H9 (cell line): ENCODE measurements around the gene ARHGAP12. TPM values are rescaled to one million over a fixed set of nuclear protein-coding genes. Genes with fewer than 3 reads are reported as not detected.

Experiments used
- DNase-seq: peaks from one replicate; pipeline ENCODE4 v3.0.0-alpha.2; 2017
- H2AFZ ChIP-seq: one replicate; pipeline ENCODE4 v1.6.1; 2013; ENCODE audit warnings: mild to moderate bottlenecking, low read length, control low read depth, moderate library complexity
- H2AK5ac ChIP-seq: 2 replicates; pipeline ENCODE4 v1.6.1; 2013; ENCODE audit warnings: low read length, control low read depth, mixed read lengths; ENCODE audit not compliant: insufficient read length
- H2BK120ac ChIP-seq: one replicate; pipeline ENCODE4 v1.6.1; 2013; ENCODE audit warnings: low read depth, mild to moderate bottlenecking, low read length, control low read depth, inconsistent platforms; ENCODE audit not compliant: poor library complexity, severe bottlenecking
- H2BK12ac ChIP-seq: 2 replicates; pipeline ENCODE4 v1.6.1; 2013; ENCODE audit warnings: low read length, control low read depth, mixed read lengths, low read depth; ENCODE audit not compliant: insufficient read length
- H2BK15ac ChIP-seq: 2 replicates; pipeline ENCODE4 v1.6.1; 2013; ENCODE audit warnings: low read depth, low read length, control low read depth
- H2BK20ac ChIP-seq: one replicate; pipeline ENCODE4 v1.6.1; 2013; ENCODE audit warnings: low read depth, mild to moderate bottlenecking, low read length, control low read depth, inconsistent platforms; ENCODE audit not compliant: poor library complexity, severe bottlenecking
- H2BK5ac ChIP-seq: 2 replicates; pipeline ENCODE4 v1.6.1; 2013; ENCODE audit warnings: low read length, control low read depth, mixed read lengths; ENCODE audit not compliant: insufficient read length
- H3K14ac ChIP-seq: 2 replicates; pipeline ENCODE4 v1.6.1; 2013; ENCODE audit warnings: low read length, control low read depth; ENCODE audit not compliant: insufficient read depth
- H3K18ac ChIP-seq: 2 replicates; pipeline ENCODE4 v1.6.1; 2013; ENCODE audit warnings: low read depth, mild to moderate bottlenecking, mixed read lengths, low read length, control low read depth; ENCODE audit not compliant: insufficient read length
- H3K23ac ChIP-seq: 2 replicates; pipeline ENCODE4 v1.6.1; 2013; ENCODE audit warnings: low read length, control low read depth, mixed read lengths, low read depth; ENCODE audit not compliant: insufficient read length
- H3K23me2 ChIP-seq: 2 replicates; pipeline ENCODE4 v1.6.1; 2013; ENCODE audit warnings: low read depth, mild to moderate bottlenecking, mixed read lengths, low read length, control low read depth; ENCODE audit not compliant: insufficient read length, poor library complexity, severe bottlenecking
- H3K27ac ChIP-seq: 2 replicates; pipeline ENCODE4 v1.5.1; 2013; ENCODE audit warnings: low read length, control low read depth, mixed read lengths, low read depth; ENCODE audit not compliant: insufficient read length
- H3K27me3 ChIP-seq: 2 replicates; pipeline ENCODE4 v1.6.1; 2013; ENCODE audit warnings: low read length, control low read depth, inconsistent platforms; ENCODE audit not compliant: insufficient read depth
- H3K4ac ChIP-seq: 2 replicates; pipeline ENCODE4 v1.6.1; 2013; ENCODE audit warnings: low read depth, mild to moderate bottlenecking, control low read depth, inconsistent platforms, low read length, moderate library complexity
- H3K4me1 ChIP-seq: 2 replicates; pipeline ENCODE4 v1.6.1; 2013; ENCODE audit warnings: low read length, control low read depth, inconsistent platforms; ENCODE audit not compliant: insufficient read depth
- H3K4me2 ChIP-seq: 2 replicates; pipeline ENCODE4 v1.6.1; 2013; ENCODE audit warnings: low read length, control low read depth, mixed read lengths; ENCODE audit not compliant: insufficient read length, insufficient read depth
- H3K56ac ChIP-seq: 2 replicates; pipeline ENCODE4 v1.6.1; 2013; ENCODE audit warnings: low read depth, mild to moderate bottlenecking, mixed read lengths, low read length, control low read depth; ENCODE audit not compliant: insufficient read length
- H3K79me1 ChIP-seq: 2 replicates; pipeline ENCODE4 v1.6.1; 2013; ENCODE audit warnings: low read depth, mild to moderate bottlenecking, moderate library complexity, low read length, control low read depth, inconsistent platforms; ENCODE audit not compliant: insufficient read depth, poor library complexity, severe bottlenecking
- H3K79me2 ChIP-seq: 2 replicates; pipeline ENCODE4 v1.6.1; 2013; ENCODE audit warnings: low read length, control low read depth, inconsistent platforms; ENCODE audit not compliant: insufficient read depth
- H3K9ac ChIP-seq: 2 replicates; pipeline ENCODE4 v1.6.1; 2013; ENCODE audit warnings: low read length, control low read depth, mixed read lengths; ENCODE audit not compliant: insufficient read length; ENCODE audit errors: extremely low read depth
- H3K9me3 ChIP-seq: one replicate; pipeline ENCODE4 v1.6.1; 2013; ENCODE audit warnings: low read depth, low read length, inconsistent platforms; ENCODE audit not compliant: control insufficient read depth
- H3T11ph ChIP-seq: one replicate; pipeline ENCODE4 v1.6.1; 2013; ENCODE audit warnings: mild to moderate bottlenecking, low read length, control low read depth, inconsistent platforms
- H4K20me1 ChIP-seq: one replicate; pipeline ENCODE4 v1.6.1; 2013; ENCODE audit not compliant: control insufficient read depth, insufficient read length, insufficient read depth
- H4K5ac ChIP-seq: 2 replicates; pipeline ENCODE4 v1.6.1; 2013; ENCODE audit warnings: low read depth, mild to moderate bottlenecking, mixed read lengths, low read length, control low read depth; ENCODE audit not compliant: insufficient read length
- H4K8ac ChIP-seq: replicated peaks from 2 replicates; pipeline ENCODE4 v1.6.1; 2013; ENCODE audit warnings: low read length, control low read depth, mixed read lengths, low read depth; ENCODE audit not compliant: insufficient read length
- H4K91ac ChIP-seq: 2 replicates; pipeline ENCODE4 v1.6.1; 2013; ENCODE audit warnings: low read depth, mild to moderate bottlenecking, moderate library complexity, mixed read lengths, low read length, control low read depth; ENCODE audit not compliant: insufficient read length
- H3K27ac Mint-ChIP-seq, 3 experiments: 2 replicates in 2 of 3; 3 replicates in 1 of 3; pipeline ENCODE4 v1.8.0; 2020 to 2021; ENCODE audit warnings: mixed read lengths in 3 of 3, mild to moderate bottlenecking in 1 of 3, moderate library complexity in 1 of 3
- H3K27me3 Mint-ChIP-seq: 2 replicates; pipeline ENCODE4 v1.8.0; 2021; ENCODE audit warnings: low read depth, mild to moderate bottlenecking, moderate library complexity, mixed read lengths
- H3K36me3 Mint-ChIP-seq, 3 experiments: 2 replicates in 2 of 3; 3 replicates in 1 of 3; pipeline ENCODE4 v1.8.0; 2020 to 2021; ENCODE audit warnings: low read depth in 3 of 3, mixed read lengths in 3 of 3; ENCODE audit not compliant: insufficient read depth in 1 of 3
- H3K4me1 Mint-ChIP-seq, 2 experiments: 2 replicates each; pipeline ENCODE4 v1.8.0; 2020; ENCODE audit warnings: mixed read lengths in 2 of 2
- H3K4me3 Mint-ChIP-seq, 2 experiments: 2 replicates in 1 of 2; 3 replicates in 1 of 2; pipeline ENCODE4 v1.8.0; 2020 to 2021; ENCODE audit warnings: mild to moderate bottlenecking in 2 of 2, mixed read lengths in 2 of 2, moderate library complexity in 1 of 2
- H3K9me3 Mint-ChIP-seq, 2 experiments: 2 replicates in 1 of 2; 3 replicates in 1 of 2; pipeline ENCODE4 v1.8.0; 2020; ENCODE audit warnings: mild to moderate bottlenecking in 2 of 2, mixed read lengths in 2 of 2, moderate library complexity in 1 of 2
- CTCF ChIP-seq: fragments of 200-600 bp; sonication (generic); conservative IDR thresholded peaks from 3 replicates; pipeline ENCODE4 v1.8.0; 2021; ENCODE audit warnings: antibody characterized with exemption, mild to moderate bottlenecking
- WGBS: extraction: QIAGEN DNeasy Blood & Tissue Kit; methylation state at CpG from one replicate; pipeline ENCODE4 v1.1.7; 2013; ENCODE audit warnings: missing lambda C conversion rate, low lambda C conversion rate, mixed read lengths; ENCODE audit not compliant: insufficient read length; ENCODE audit errors: extremely low coverage; 5-methylcytosine and 5-hydroxymethylcytosine counted together
- total RNA-seq: library from RNA; stranded (reverse); gene quantifications from 2 replicates; pipeline ENCODE4 v1.2.1, GENCODE V29; 2021

ARHGAP12 gene
- total RNA-seq, 1 experiment from 2014 or later: 34.3 TPM

- H2BK20ac ChIP-seq: no peak overlapping the region
- no peaks in the 10 kb centered on the region; a peak in 1 of 5 replicates for H3K9me3 Mint-ChIP-seq
- H3K79me2 ChIP-seq: peaks cover 9% of the 10 kb centered on the region; the same call in 1 of the 2 replicates
- H3K9me3 ChIP-seq: no peaks in the 10 kb centered on the region
- H3K9ac ChIP-seq: no peak overlapping the region
- H3K27ac Mint-ChIP-seq: peak overlapping the region in 2 of 3 experiments; percentile 18 to 58; a peak in 5 of 7 replicates
- H3K79me1 ChIP-seq: peaks cover 3% of the 10 kb centered on the region
- H3K14ac ChIP-seq: no peak overlapping the region
- peaks cover 0 to 6% (median 0%) of the 10 kb centered on the region in 3 experiments; a peak in 3 of 7 replicates for H3K36me3 Mint-ChIP-seq
- TF ChIP-seq CTCF: no peak
- H2BK15ac ChIP-seq: no peak overlapping the region
- H2AK5ac ChIP-seq: no peak overlapping the region
- no peak overlapping the region for H3K27ac ChIP-seq
- H4K8ac ChIP-seq: no peak overlapping the region
- no peaks in the 10 kb centered on the region for H3K4me1 ChIP-seq
- H2AFZ ChIP-seq: no peak overlapping the region
- H3K27me3 ChIP-seq: no peaks in the 10 kb centered on the region
- H3K4ac ChIP-seq: no peak overlapping the region
- H3T11ph ChIP-seq: no peak overlapping the region
- no peaks in the 10 kb centered on the region for H4K20me1 ChIP-seq
- H4K5ac ChIP-seq: no peak overlapping the region
- no peak overlapping the region for H2BK5ac ChIP-seq
- no peak overlapping the region for H3K4me3 Mint-ChIP-seq
- no peaks in the 10 kb centered on the region for H3K27me3 Mint-ChIP-seq
- no peak overlapping the region for H3K4me2 ChIP-seq
- H3K56ac ChIP-seq: no peak overlapping the region
- DNase-seq: no peak
- peaks cover 21 to 28% of the 10 kb centered on the region in 2 experiments for H3K4me1 Mint-ChIP-seq
- no peak overlapping the region for H3K18ac ChIP-seq
- no peak overlapping the region for H2BK120ac ChIP-seq
- H2BK12ac ChIP-seq: no peak overlapping the region
- H3K23ac ChIP-seq: no peak overlapping the region
- no CpG with 5 or more reads among the region's 7 CpGs for WGBS
- no peaks in the 10 kb centered on the region for H3K23me2 ChIP-seq
- no peak overlapping the region for H4K91ac ChIP-seq
Measured at GRCh38 chr10:31887850-31888249, 40.8 kb downstream of the ARHGAP12 start.
